B cell (primary cell): ENCODE data around the gene PLEKHM3. TPM values are rescaled to one million over a fixed set of nuclear protein-coding genes. Genes with fewer than 3 reads are reported as not detected.

ENCODE experiments used
- ATAC-seq: fragments of 200-7000 bp; cut with Tn5 transposase; one replicate; pipeline ENCODE4 v1.10.0; 2021; ENCODE audit warnings: low read depth, mild to moderate bottlenecking, moderate number of reproducible peaks, moderate library complexity
- CTCF ChIA-PET: fragments of 350-600 bp; sonication (Branson Sonifier 250); formaldehyde crosslinking; loops from one replicate; lab custom pipeline; 2021; ENCODE audit warnings: antibody characterized with exemption, inconsistent platforms; lab: Charles Lee
- POLR2A ChIA-PET: fragments of 350-600 bp; sonication (Branson Sonifier 250); formaldehyde crosslinking; loops from one replicate; lab custom pipeline; 2021; ENCODE audit warnings: antibody characterized with exemption; lab: Charles Lee
- DNase-seq: peaks from one replicate; pipeline ENCODE4 v3.0.0; 2013
- H2AFZ ChIP-seq: 2 replicates; pipeline ENCODE4 v1.6.1; 2012; ENCODE audit warnings: mild to moderate bottlenecking, low read depth, low read length; ENCODE audit not compliant: insufficient read depth, poor library complexity, severe bottlenecking
- H3K27ac ChIP-seq, 2 donors: 1 replicate in 1 of 2; 2 replicates in 1 of 2; pipeline ENCODE4 v1.5.1; 2012 to 2013; ENCODE audit warnings: low read length in 2 of 2, mild to moderate bottlenecking in 2 of 2, moderate library complexity in 1 of 2
- H3K27me3 ChIP-seq, 4 experiments: fragments of 200-600 bp in 1 of 4; sonication (generic) in 1 of 4; replicated peaks in 1 of 4; 1 replicate in 2 of 4; 2 replicates in 2 of 4; pipeline versions ENCODE4 v1.6.1 to v1.7.0; 2013 to 2016; ENCODE audit warnings: low read length in 3 of 4, mild to moderate bottlenecking in 2 of 4, mixed read lengths in 1 of 4, moderate library complexity in 1 of 4; ENCODE audit not compliant: insufficient read depth in 4 of 4, control insufficient read depth in 3 of 4; ENCODE audit errors: control extremely low read depth in 1 of 4
- H3K36me3 ChIP-seq, 2 experiments: replicated peaks in 1 of 2; 1 replicate in 1 of 2; 2 replicates in 1 of 2; pipeline versions ENCODE4 v1.6.1 to v1.7.1; 2013; ENCODE audit warnings: low read length in 1 of 2; ENCODE audit not compliant: insufficient read depth in 2 of 2, control insufficient read depth in 1 of 2; ENCODE audit errors: control extremely low read depth in 1 of 2, extremely low read depth in 1 of 2
- H3K4me1 ChIP-seq, 2 donors: fragments of 200-600 bp in 1 of 2; sonication (generic) in 1 of 2; 1 replicate in 1 of 2; 2 replicates in 1 of 2; pipeline versions ENCODE4 v1.5.1 to v1.6.1; 2013 to 2017; ENCODE audit warnings: low read length in 2 of 2; ENCODE audit not compliant: control insufficient read depth in 2 of 2, insufficient read depth in 2 of 2
- H3K4me2 ChIP-seq: replicated peaks from 2 replicates; pipeline ENCODE3; 2012; ENCODE audit warnings: mild to moderate bottlenecking, low read depth, low read length; ENCODE audit not compliant: poor library complexity, severe bottlenecking
- H3K4me3 ChIP-seq, 5 experiments: fragments of 200-600 bp in 1 of 5; sonication (generic) in 1 of 5; 1 replicate in 3 of 5; 2 replicates in 2 of 5; pipeline versions ENCODE4 v1.5.1 to v1.7.0; 2011 to 2016; ENCODE audit warnings: low read length in 4 of 5, mild to moderate bottlenecking in 4 of 5, low read depth in 2 of 5, control low read depth in 1 of 5, moderate library complexity in 1 of 5; ENCODE audit not compliant: insufficient read depth in 1 of 5; ENCODE audit errors: control extremely low read depth in 1 of 5, extremely low read depth in 1 of 5
- H3K79me2 ChIP-seq: fragments of 200-600 bp; sonication (generic); one replicate; pipeline ENCODE4 v1.6.0; 2016; ENCODE audit warnings: low read length; ENCODE audit not compliant: control insufficient read depth, insufficient read depth
- H3K9ac ChIP-seq: fragments of 200-600 bp; sonication (generic); 2 replicates; pipeline ENCODE4 v1.6.1; 2017; ENCODE audit warnings: mild to moderate bottlenecking, low read length, moderate library complexity
- H3K9me3 ChIP-seq, 3 donors: one replicate each; pipeline versions ENCODE4 v1.6.1 to v1.7.1; 2013; ENCODE audit warnings: low read length in 2 of 3; ENCODE audit not compliant: control insufficient read depth in 2 of 3, insufficient read depth in 1 of 3; ENCODE audit errors: control extremely low read depth in 1 of 3
- H4K20me1 ChIP-seq: 2 replicates; pipeline ENCODE4 v1.6.0; 2012; ENCODE audit warnings: mild to moderate bottlenecking, low read length; ENCODE audit not compliant: insufficient read depth, control insufficient read depth, poor library complexity, severe bottlenecking
- H3K27ac Mint-ChIP-seq: one replicate; pipeline ENCODE4 v1.8.0; 2021; ENCODE audit warnings: mixed read lengths
- H3K27me3 Mint-ChIP-seq: one replicate; pipeline ENCODE4 v1.8.0; 2021; ENCODE audit warnings: mixed read lengths
- H3K4me1 Mint-ChIP-seq: one replicate; pipeline ENCODE4 v1.8.0; 2021; ENCODE audit warnings: mixed read lengths
- H3K4me3 Mint-ChIP-seq: one replicate; pipeline ENCODE4 v1.8.0; 2021; ENCODE audit warnings: mixed read lengths
- H3K9me3 Mint-ChIP-seq: one replicate; pipeline ENCODE4 v1.8.0; 2022; ENCODE audit warnings: mixed read lengths; ENCODE audit not compliant: insufficient read depth
- EZH2 ChIP-seq: IDR thresholded peaks from 2 replicates; pipeline ENCODE4 v1.6.1; 2012; ENCODE audit warnings: borderline replicate concordance, low read depth, mild to moderate bottlenecking, moderate library complexity, low read length; ENCODE audit not compliant: insufficient read depth, poor library complexity, severe bottlenecking
- WGBS: methylation state at CpG from one replicate; pipeline ENCODE4 v1.1.5; 2013; ENCODE audit warnings: missing lambda C conversion rate; ENCODE audit not compliant: insufficient coverage; 5-methylcytosine and 5-hydroxymethylcytosine counted together
- intact Hi-C: fragments of 100-400 bp; cut with micrococcal nuclease; formaldehyde crosslinking; loops from one replicate; pipeline ENCODE4 v1.10.0; 2022
- polyA plus RNA-seq: library from polyadenylated mRNA; depleted of rRNA; stranded (reverse); fragments of >200 nt; gene quantifications from 2 replicates; pipeline ENCODE4 v1.2.3, GENCODE V29; 2012
- total RNA-seq, 2 donors: library from RNA; stranded (reverse); fragments of 120-200 nt in 1 of 2; gene quantifications; 1 replicate in 1 of 2; 2 replicates in 1 of 2; pipeline versions ENCODE4 v1.2.3 to v1.2.4, GENCODE V29; 2013 to 2022
- TF ChIP-seq, protein P1 (sequence below): fragments of 200-600 bp; IDR thresholded peaks from one replicate; pipeline ENCODE4 v1.8.0; 2022; ENCODE audit warnings: antibody characterized with exemption, mild to moderate bottlenecking

The PLEKHM3 gene
- total and polyA plus RNA-seq, 2 donors (not counting 1 experiment from before 2014, with no cell fraction given): 4.0 to 17.7 TPM

DNA sequence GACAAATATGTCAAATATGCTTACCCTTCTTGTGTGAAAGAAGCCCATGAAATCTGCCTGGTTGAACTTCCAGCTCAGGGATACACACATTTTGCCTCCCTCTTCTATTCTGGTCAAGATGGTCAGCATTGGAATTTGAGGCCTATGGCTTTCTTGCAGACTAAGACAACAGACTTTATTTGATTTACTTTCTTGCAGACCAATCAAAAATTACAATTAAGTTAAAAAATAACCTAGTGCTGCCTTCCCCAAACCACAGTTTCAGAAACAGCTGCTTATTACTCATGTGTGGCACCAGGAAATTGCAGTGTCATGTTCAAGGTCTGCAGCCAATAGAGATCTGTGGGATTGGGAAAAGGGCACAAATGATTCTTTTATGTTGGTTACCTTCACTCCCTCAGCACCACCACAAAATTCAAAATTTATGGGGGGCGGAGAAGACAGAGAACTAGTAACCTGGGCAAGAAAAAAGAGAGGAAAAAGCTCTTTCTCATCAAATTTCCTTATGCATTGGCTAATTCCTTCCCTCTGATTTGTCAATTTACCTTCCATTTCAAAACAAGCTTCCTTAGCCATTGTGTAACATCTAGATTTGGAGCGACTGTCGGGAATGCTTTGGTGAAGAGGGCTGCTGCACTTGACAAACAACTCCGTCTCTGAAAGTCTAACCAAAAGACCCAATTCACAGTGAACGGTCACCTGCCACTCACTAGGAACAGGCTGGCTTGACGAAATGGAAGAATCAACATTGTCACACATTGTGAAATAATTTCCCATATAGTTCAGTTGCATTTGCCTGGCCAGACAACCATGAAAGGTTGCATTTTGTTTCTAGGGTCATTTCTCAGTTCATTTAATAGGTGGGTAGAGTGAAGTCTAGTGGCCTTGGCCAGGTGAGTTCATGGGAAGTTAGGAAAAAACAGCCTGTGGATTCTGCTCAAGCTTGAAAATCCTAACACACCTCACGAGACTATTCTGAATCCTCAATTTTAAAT, 155.2 kb downstream of the PLEKHM3 start:
- no peaks in the 10 kb centered on the region for H4K20me1 ChIP-seq
- no peaks in the 10 kb centered on the region for H3K9me3 Mint-ChIP-seq
- H3K9ac ChIP-seq: no peak overlapping the region
- no peak overlapping the region for H2AFZ ChIP-seq
- H3K36me3 ChIP-seq: no peaks in the 10 kb centered on the region
- H3K4me3 Mint-ChIP-seq: no peak overlapping the region
- intact Hi-C loops: no loop called here
- no peaks in the 10 kb centered on the region for H3K4me1 ChIP-seq
- no peak overlapping the region for H3K4me3 ChIP-seq
- no peak overlapping the region for H3K4me2 ChIP-seq
- H3K27ac ChIP-seq: no peak overlapping the region
- ChIA-PET POLR2A (no interaction called here), CTCF (no interaction called here)
- DNase-seq (no peak), ATAC-seq (no peak)
- H3K27me3 ChIP-seq: no peaks in the 10 kb centered on the region
- no peaks in the 10 kb centered on the region for H3K9me3 ChIP-seq
- no peak overlapping the region for H3K27ac Mint-ChIP-seq
- no peak for TF ChIP-seq EZH2
- H3K4me1 Mint-ChIP-seq: no peaks in the 10 kb centered on the region
- H3K79me2 ChIP-seq: no peaks in the 10 kb centered on the region
- WGBS: 100% methylated on average over 2 of the region's 7 CpGs
- H3K27me3 Mint-ChIP-seq: no peaks in the 10 kb centered on the region

DNA sequence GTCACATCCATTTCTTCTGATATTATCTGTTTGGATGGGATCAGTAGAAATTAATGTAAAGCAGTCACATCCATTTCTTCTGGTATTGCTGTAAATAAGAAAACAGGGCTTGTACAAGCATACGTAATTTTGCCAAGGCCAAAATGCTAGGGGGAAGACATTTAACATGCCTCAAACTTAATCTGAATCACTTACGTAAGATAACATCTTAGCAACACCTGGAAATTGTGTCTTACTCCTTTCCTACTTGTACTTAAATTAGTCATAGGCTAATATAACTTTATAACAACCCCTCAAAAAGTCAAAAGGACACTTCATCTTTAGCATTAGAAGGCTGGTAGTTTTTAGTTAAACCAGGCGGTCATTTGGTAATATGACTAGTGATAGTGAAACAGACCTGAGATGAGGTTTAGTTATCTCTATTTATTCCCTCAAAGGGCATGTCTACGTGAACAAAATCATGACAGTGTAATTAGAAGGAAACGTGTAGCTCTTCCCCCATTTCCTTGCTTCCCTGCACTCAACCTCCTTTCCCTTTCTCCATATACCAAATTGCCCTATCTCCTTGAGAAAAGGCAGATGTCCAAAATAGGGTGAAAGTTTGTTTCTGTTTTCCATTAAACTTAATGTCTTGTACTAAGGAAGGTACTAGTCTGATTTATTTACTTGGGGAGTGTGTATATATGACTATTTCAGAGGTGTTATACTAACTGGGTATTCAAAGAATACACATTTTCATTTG, 156.3 kb downstream of the PLEKHM3 start:
- Histone ChIP-seq H3K9me3 (no peaks in the 10 kb centered on the region), H3K4me3 (no peak overlapping the region), H4K20me1 (no peaks in the 10 kb centered on the region), H3K27me3 (no peaks in the 10 kb centered on the region), H3K79me2 (no peaks in the 10 kb centered on the region), H3K4me1 (no peaks in the 10 kb centered on the region), H3K36me3 (no peaks in the 10 kb centered on the region), H2AFZ (no peak overlapping the region), H3K27ac (no peak overlapping the region), H3K9ac (no peak overlapping the region), H3K4me2 (no peak overlapping the region)
- no peaks in the 10 kb centered on the region for H3K4me1 Mint-ChIP-seq
- DNase-seq (no peak), ATAC-seq (no peak)
- POLR2A ChIA-PET: no interaction called here
- TF ChIP-seq, protein P1, sequence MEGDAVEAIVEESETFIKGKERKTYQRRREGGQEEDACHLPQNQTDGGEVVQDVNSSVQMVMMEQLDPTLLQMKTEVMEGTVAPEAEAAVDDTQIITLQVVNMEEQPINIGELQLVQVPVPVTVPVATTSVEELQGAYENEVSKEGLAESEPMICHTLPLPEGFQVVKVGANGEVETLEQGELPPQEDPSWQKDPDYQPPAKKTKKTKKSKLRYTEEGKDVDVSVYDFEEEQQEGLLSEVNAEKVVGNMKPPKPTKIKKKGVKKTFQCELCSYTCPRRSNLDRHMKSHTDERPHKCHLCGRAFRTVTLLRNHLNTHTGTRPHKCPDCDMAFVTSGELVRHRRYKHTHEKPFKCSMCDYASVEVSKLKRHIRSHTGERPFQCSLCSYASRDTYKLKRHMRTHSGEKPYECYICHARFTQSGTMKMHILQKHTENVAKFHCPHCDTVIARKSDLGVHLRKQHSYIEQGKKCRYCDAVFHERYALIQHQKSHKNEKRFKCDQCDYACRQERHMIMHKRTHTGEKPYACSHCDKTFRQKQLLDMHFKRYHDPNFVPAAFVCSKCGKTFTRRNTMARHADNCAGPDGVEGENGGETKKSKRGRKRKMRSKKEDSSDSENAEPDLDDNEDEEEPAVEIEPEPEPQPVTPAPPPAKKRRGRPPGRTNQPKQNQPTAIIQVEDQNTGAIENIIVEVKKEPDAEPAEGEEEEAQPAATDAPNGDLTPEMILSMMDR: no peak
- CTCF ChIA-PET: no interaction called here
- WGBS: 100% methylated on average over 1 of the region's 5 CpGs
- H3K27me3 Mint-ChIP-seq: no peaks in the 10 kb centered on the region
- H3K27ac Mint-ChIP-seq: no peak overlapping the region
- no peaks in the 10 kb centered on the region for H3K9me3 Mint-ChIP-seq
- H3K4me3 Mint-ChIP-seq: no peak overlapping the region
- intact Hi-C loops: no loop called here
